Activated T-cell treated with anti-CD3 and anti-CD28 coated beads for 1 hour (primary cell): Measurements from ENCODE around the gene TMEM100.

ENCODE experiments used
- DNase-seq: peaks from one replicate; pipeline ENCODE4 v3.0.0-alpha.2; 2020; ENCODE audit warnings: low read depth

Gene TMEM100

GRCh38 chr17:55722742-55723487, at the start of gene TMEM100:
TMEM100 (minus strand) TSS chr17:55722864; CDS start chr17:55721070, 1,794 bp downstream.
- no peak for DNase-seq

- DNase-seq = no peak
These were observed 49.4 kb upstream of the TMEM100 start for GRCh38 chr17:55772086-55772485.

GRCh38 chr17:55770196-55770870, 47.7 kb upstream of the TMEM100 start:
- DNase-seq = no peak

- no peak for DNase-seq
These were observed 46.9 kb upstream of the TMEM100 start for GRCh38 chr17:55769625-55770000.

GRCh38 chr17:55768936-55769624, 46.4 kb upstream of the TMEM100 start:
- DNase-seq = no peak

- no peak for DNase-seq
These were observed 42.8 kb upstream of the TMEM100 start for GRCh38 chr17:55765472-55765871.

- DNase-seq = no peak
These were observed 41.9 kb upstream of the TMEM100 start for GRCh38 chr17:55764610-55765009.

- DNase-seq = no peak
These were observed 41.2 kb upstream of the TMEM100 start for GRCh38 chr17:55763856-55764255.

GRCh38 chr17:55762086-55762858, 39.6 kb upstream of the TMEM100 start:
- no peak for DNase-seq

- no peak for DNase-seq
These were observed 38.1 kb upstream of the TMEM100 start for GRCh38 chr17:55760643-55761355.

- no peak for DNase-seq
These were observed 35.5 kb upstream of the TMEM100 start for GRCh38 chr17:55758171-55758570.

GRCh38 chr17:55757659-55758058, 35.0 kb upstream of the TMEM100 start:
- no peak for DNase-seq

GRCh38 chr17:55756689-55757088, 34.0 kb upstream of the TMEM100 start:
- DNase-seq = no peak

GRCh38 chr17:55751720-55752250, 29.1 kb upstream of the TMEM100 start:
- DNase-seq = no peak

- peak; percentile 66 for DNase-seq
These were observed 28.3 kb upstream of the TMEM100 start, which contains the start of gene PCTP for GRCh38 chr17:55750750-55751657. PCTP (plus strand) TSS chr17:55751051; CDS start chr17:55751104, 53 bp downstream.

GRCh38 chr17:55749985-55750384, 27.3 kb upstream of the TMEM100 start:
- no peak for DNase-seq

GRCh38 chr17:55748841-55749240, 26.2 kb upstream of the TMEM100 start:
- DNase-seq = no peak

GRCh38 chr17:55747209-55747608, 24.5 kb upstream of the TMEM100 start:
- DNase-seq = no peak

GRCh38 chr17:55746466-55746865, 23.8 kb upstream of the TMEM100 start:
- DNase-seq = no peak

- no peak for DNase-seq
These were observed 22.6 kb upstream of the TMEM100 start for GRCh38 chr17:55745258-55745657.
